HG03558 (cell line): ENCODE results near the gene FADD.
"Not testable (repeated sequence)": the region's sequence is repeated elsewhere in the genome, so short reads cannot be mapped to it uniquely, and the experiment has no call there.

Source experiments
- ATAC-seq: cut with Tn5 transposase; IDR thresholded peaks from one replicate; pipeline ENCODE4 v1.9.1; 2021; ENCODE audit warnings: moderate number of reproducible peaks; ENCODE audit not compliant: unreplicated experiment; ENCODE audit errors: extremely low read depth

Gene FADD

DNA sequence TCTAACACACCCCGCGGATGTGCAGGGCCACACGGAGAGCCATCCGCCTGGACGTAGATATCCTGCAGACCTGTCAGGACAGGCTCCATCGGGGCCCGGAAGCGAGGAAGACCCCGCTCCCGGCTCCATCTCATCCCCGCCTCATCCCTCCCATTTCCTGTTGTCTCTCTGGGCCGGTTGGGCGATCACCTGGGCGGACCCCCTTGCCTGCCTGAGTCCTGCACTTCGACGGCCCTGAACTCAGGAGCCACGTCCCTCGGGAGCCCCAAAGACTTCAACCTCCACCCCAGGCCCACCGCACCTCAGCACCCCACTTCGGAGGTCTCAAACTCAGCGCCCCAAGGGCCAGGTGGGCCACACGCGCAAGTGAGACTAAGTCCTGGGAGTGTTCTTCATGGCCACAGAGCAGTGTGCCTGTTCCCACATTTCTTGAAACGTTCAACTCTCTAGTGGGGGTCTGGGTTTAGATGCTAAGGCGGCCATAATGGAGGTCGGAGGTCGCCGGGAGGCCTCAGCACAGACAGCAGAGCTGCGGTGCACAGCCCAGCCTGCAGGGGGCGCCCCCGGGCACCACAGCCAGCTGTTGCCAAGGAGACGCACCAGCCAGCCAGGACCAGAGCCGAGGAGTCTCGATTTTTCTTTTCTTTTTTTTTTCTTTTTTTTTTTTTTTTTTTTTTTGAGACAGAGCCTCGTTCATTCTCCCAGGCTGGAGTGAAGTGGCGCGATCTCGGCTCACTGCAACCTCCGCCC lies 26.0 kb upstream of the FADD start:
- no peak for ATAC-seq

- no peak for ATAC-seq
These were observed 22.2 kb upstream of the FADD start for GRCh38 chr11:70180906-70181305.

GRCh38 chr11:70182266-70182665 lies 20.8 kb upstream of the FADD start:
- ATAC-seq, result no peak

DNA sequence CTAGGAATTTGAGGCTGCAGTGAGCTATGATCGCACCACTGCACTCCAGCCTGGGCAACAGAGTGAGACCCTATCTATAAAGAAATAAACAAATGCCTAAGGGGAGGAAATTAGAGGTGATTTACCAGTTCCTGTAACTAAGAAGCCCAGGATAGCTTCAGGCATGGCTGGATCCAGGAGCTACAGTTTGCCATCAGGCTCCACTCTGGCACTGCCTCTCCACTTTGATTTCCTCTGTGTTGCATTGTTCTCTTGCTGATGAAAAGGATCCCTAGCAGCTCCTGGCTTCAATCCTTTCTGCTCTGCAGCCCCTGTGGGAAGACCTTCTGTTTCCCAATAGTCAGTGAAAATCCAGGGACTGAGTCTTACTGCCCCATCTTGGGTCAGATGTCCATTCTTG lies 20.1 kb upstream of the FADD start:
- ATAC-seq, result no peak

GRCh38 chr11:70183483-70184176 lies 19.5 kb upstream of the FADD start:
- no peak for ATAC-seq

DNA sequence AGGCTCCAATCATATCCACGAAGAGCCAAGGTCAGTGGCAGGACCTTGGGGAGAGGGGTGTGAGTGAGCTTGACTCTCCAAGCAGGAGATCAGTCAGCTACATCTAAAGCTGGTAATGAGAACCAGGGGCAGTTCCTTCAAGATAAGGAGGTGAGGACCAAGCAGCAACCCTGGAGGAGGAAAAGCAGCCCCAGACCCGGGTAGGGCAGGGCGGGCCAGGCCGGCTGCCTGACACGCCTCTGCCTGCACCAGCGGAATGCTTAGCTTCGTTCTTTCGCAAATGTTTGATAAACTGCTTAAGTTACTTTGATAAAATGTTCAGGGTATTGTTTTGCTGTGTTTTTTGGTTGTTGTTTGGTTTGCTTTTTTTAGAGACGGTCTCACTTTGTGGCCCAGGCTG lies 18.7 kb upstream of the FADD start:
- ATAC-seq, result no peak

GRCh38 chr11:70185348-70186055 lies 17.6 kb upstream of the FADD start:
- ATAC-seq, result no peak

DNA sequence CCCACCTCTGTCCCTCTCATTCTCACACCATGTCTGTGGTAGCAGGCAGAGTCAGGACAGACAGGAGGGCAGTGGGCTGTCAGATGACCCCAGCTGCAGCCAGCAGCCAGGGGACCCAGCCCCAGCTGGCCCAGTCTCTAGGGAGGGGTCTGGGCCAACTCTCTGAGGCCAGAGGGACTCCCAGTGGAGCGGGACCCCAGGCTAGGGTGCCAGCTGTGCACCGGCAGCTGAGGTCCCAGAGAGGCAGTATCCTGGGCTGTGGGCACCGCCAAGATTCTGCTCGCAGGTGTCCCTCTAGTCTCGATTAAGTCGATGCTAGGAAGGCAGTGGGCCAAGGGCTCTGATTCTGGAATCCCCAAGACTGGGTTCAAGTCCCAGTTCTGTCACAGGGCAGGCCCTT lies 16.7 kb upstream of the FADD start:
- no peak for ATAC-seq

- no peak for ATAC-seq
These were observed 16.2 kb upstream of the FADD start for GRCh38 chr11:70186936-70187335.

DNA sequence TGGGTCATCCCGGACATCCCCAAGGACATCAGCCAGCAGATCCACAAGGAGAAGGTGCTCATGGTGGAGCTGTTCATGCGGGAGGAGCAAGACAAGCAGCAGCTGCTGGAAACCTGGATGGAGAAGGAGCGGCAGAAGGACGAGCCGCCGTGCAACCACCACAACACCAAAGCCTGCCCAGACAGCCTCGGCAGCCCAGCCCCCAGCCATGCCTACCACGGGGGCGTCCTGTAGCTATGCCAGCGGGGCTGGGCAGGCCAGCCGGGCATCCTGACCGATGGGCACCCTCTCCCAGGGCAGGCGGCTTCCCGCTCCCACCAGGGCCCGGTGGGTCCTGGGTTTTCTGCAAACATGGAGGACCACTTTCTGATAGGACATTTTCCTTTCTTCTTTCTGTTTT lies 15.3 kb upstream of the FADD start:
- no peak for ATAC-seq

- ATAC-seq, result no peak
These were observed 13.5 kb upstream of the FADD start for GRCh38 chr11:70189622-70190021.

GRCh38 chr11:70191495-70192140 lies 11.5 kb upstream of the FADD start:
- no peak for ATAC-seq

DNA sequence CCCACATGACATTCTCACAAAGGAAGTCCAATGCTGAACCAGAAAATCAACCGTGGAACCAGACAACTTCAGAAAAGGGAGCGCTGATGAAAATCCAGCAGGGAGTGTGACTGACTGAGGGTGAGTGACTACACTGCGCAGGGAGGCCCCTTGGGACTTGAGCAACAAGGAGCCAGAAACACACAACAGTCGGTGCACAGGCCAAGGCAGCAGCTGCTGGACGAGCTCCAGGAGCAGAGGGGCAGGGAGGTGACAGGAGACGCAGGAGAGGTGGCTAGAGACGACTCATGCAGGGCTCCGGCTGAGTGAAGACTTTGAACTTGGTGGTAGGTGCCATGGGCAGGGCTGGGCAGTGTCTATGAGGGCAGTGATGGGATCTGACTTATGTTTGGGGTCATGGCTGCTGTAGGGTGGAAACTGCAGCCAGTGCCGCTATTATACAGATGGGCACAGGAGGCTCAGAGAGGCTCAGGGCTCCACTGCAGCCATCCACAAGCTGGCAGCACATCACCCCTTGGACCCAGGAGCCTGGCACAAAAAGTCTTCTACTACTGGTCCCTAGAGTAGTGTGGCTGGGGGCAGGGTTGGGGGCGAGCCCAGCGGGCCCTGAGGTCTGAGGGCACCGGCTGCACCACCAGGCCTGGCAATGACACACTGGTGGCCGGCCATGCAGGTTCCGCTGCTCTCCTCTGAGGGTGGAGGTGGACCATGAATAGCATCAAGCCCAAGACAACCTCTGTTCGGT lies 10.3 kb upstream of the FADD start:
- no peak for ATAC-seq

- no peak for ATAC-seq
These were observed 9.4 kb upstream of the FADD start for GRCh38 chr11:70193411-70194292.

DNA sequence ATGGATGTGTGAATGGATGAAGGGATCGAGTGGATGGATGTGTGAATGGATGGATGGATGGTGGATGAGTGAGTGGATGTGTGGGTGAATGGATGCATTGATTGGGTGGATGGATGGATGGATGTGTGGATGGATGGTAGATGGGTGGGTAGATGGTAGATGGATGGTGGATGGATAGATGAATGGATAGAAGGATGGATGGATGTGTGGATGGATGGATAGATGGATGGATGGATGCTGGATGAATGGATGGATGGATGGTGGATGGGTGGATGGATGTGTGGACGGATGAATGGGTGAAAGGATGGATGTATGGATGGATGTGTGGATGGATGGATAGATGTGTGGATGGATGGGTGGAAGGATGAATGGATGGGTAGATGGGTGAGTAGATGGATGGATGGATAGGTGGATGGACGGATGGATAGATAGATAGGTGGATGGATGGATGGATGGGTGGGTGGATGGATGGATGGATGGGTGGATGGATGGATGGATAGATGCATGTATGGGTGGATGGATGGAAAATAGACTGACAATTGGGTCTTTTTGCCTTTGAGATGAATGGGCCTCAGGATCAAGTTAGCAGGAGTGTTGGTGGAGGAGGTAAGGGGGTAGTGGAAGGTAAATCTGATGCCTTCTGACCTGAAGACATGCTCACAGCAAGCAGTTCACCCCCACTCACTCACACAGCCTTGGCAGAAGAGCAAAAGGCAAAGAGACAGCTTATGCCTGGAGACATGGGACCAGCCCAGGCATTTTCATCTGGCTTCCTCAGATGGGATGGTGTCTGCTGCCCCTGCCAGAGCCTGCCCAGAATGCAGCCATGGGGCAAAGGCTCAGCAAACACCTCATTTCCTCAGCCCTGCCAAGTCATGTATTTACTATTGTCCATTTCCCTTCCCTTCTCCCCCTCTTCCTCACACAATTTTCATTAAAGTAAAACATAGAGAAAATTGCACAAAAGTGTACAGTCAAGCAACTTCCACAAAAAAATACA lies 8.0 kb upstream of the FADD start:
- no peak for ATAC-seq

- ATAC-seq, result no peak
These were observed 2.8 kb upstream of the FADD start for GRCh38 chr11:70200212-70200844.

DNA sequence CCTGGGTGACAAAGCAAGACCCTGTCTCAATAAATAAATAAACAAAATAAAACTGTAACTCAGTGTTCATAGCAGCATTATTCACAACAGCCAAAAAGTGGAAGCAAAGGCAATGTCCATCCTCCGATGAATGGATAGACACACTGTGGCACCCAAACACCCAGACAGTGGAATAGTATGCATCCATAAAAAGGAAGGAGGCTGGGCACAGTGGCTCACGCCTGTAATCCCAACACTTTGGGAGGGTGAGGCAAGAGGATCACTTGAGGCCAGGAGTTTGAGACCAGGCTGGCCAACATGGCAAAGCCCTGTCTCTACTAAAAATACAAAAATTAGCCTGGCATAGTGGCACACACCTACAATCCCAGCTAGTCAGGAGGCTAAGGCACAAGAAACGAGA lies 2.0 kb upstream of the FADD start:
- not testable (repeated sequence) for ATAC-seq
